Testis (tissue), 3 donors: ENCODE data around the gene DDX55. TPM values are rescaled to one million over a fixed set of nuclear protein-coding genes. Genes with fewer than 3 reads are reported as not detected.
"Not testable (repeated sequence)": the region's sequence is repeated elsewhere in the genome, so short reads cannot be mapped to it uniquely, and the experiment has no call there.

Experiments
- DNase-seq: peaks from one replicate; pipeline ENCODE4 v3.0.0-alpha.2; 2019
- H3K27ac ChIP-seq, 2 donors: fragments of 200-600 bp; sonication (generic); one replicate each; pipeline ENCODE4 v1.5.1; 2019
- H3K27me3 ChIP-seq: fragments of 200-600 bp; sonication (generic); one replicate; pipeline ENCODE4 v1.5.1; 2019
- H3K36me3 ChIP-seq: fragments of 200-600 bp; sonication (generic); one replicate; pipeline ENCODE4 v1.5.1; 2017; ENCODE audit warnings: low read depth; ENCODE audit errors: missing control alignments
- H3K4me1 ChIP-seq: fragments of 200-600 bp; sonication (generic); one replicate; pipeline ENCODE4 v1.5.1; 2019
- H3K4me3 ChIP-seq, 2 donors: fragments of 200-600 bp; sonication (generic); one replicate each; pipeline ENCODE4 v1.5.1; 2017 to 2019
- H3K9me3 ChIP-seq: fragments of 200-600 bp; sonication (generic); one replicate; pipeline ENCODE4 v1.5.1; 2017
- POLR2A ChIP-seq: fragments of 450-650 bp; IDR thresholded peaks from one replicate; pipeline ENCODE4 v1.6.1; 2017; ENCODE audit warnings: antibody characterized with exemption, mild to moderate bottlenecking, moderate library complexity
- WGBS, 2 donors: methylation state at CpG; one replicate each; pipeline ENCODE4 v1.1.5; 2018; 5-methylcytosine and 5-hydroxymethylcytosine counted together
- intact Hi-C: fragments of 100-400 bp; cut with DNase I; formaldehyde crosslinking; loops from one replicate; pipeline ENCODE4 v1.15.1; 2023; ENCODE audit warnings: low total_unique reads
- polyA plus RNA-seq: library from polyadenylated mRNA; stranded (reverse); fragments of 350-450 nt; fragmentation: Illumina TruSeq; extraction: RNeasy Lipid Tissue Mini Kit (QIAGEN cat#74804); gene quantifications from one replicate; pipeline ENCODE4 v1.2.3, GENCODE V29; 2014; ENCODE audit warnings: low read depth, low replicate concordance; ENCODE audit not compliant: insufficient read depth
- total RNA-seq, 2 donors: library from RNA; depleted of rRNA; stranded (reverse); fragments of >200 nt; gene quantifications; one replicate each; pipeline ENCODE4 v1.2.3, GENCODE V29; 2016
- TF ChIP-seq, protein P1 (sequence below), 3 experiments: fragments of 450-650 bp in 2 of 3; fragments of 200-600 bp in 1 of 3; sonication (generic) in 1 of 3; IDR thresholded peaks; one replicate each; pipeline ENCODE4 v1.5.1; 2016 to 2019; ENCODE audit warnings: antibody characterized with exemption in 3 of 3, mild to moderate bottlenecking in 2 of 3, moderate library complexity in 1 of 3

The DDX55 gene
- total and polyA plus RNA-seq, 3 donors from 2014 or later, result 13.4 to 32.6 (median 22.2) TPM

- no peak overlapping the region for H3K4me3 ChIP-seq
- intact Hi-C loops, result no loop called here
- no peaks in the 10 kb centered on the region for H3K4me1 ChIP-seq
- H3K9me3 ChIP-seq, result no peaks in the 10 kb centered on the region
- H3K27ac ChIP-seq, result no peak overlapping the region
- DNase-seq, result no peak
- no peaks in the 10 kb centered on the region for H3K36me3 ChIP-seq
- 46 to 93% methylated on average over 2 of the region's 2 CpGs for WGBS, 2 donors
- no peaks in the 10 kb centered on the region for H3K27me3 ChIP-seq
- TF ChIP-seq, protein P1, sequence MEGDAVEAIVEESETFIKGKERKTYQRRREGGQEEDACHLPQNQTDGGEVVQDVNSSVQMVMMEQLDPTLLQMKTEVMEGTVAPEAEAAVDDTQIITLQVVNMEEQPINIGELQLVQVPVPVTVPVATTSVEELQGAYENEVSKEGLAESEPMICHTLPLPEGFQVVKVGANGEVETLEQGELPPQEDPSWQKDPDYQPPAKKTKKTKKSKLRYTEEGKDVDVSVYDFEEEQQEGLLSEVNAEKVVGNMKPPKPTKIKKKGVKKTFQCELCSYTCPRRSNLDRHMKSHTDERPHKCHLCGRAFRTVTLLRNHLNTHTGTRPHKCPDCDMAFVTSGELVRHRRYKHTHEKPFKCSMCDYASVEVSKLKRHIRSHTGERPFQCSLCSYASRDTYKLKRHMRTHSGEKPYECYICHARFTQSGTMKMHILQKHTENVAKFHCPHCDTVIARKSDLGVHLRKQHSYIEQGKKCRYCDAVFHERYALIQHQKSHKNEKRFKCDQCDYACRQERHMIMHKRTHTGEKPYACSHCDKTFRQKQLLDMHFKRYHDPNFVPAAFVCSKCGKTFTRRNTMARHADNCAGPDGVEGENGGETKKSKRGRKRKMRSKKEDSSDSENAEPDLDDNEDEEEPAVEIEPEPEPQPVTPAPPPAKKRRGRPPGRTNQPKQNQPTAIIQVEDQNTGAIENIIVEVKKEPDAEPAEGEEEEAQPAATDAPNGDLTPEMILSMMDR (IDR thresholded peaks at IDR 0.05), result no peak
- TF ChIP-seq POLR2A, result no peak
Observed at GRCh38 chr12:123572391-123572790, 29.5 kb upstream of the DDX55 start.

DNA sequence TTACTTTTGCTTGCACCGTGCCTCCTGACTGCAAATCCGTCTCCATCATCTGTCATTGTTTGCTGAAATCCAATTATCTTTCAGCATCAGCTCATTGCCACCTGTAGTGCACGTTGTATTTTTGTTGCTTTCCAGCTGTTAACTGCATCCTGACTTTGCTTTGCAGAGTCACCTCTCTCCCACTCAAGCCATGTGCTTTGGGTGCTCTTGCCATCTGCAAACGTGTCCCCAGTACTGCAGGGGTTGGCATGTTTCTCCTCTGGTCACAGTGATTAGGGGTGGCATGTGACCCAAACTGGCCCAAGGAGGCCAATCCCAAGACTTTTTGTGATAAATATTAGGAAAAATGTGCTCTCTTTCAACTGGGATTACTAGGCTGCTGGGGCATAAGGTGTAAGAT lies 28.0 kb upstream of the DDX55 start:
- no peak for TF ChIP-seq POLR2A
- TF ChIP-seq, protein P1 (IDR thresholded peaks at IDR 0.05), result no peak
- H3K36me3 ChIP-seq, result no peaks in the 10 kb centered on the region
- WGBS, 2 donors, result 57 to 59% methylated on average over 4 of the region's 4 CpGs
- no peaks in the 10 kb centered on the region for H3K9me3 ChIP-seq
- no peak for DNase-seq
- H3K4me3 ChIP-seq, result no peak overlapping the region
- no peak overlapping the region for H3K27ac ChIP-seq
- intact Hi-C loops, result no loop called here
- H3K27me3 ChIP-seq, result no peaks in the 10 kb centered on the region
- H3K4me1 ChIP-seq, result no peaks in the 10 kb centered on the region

DNA sequence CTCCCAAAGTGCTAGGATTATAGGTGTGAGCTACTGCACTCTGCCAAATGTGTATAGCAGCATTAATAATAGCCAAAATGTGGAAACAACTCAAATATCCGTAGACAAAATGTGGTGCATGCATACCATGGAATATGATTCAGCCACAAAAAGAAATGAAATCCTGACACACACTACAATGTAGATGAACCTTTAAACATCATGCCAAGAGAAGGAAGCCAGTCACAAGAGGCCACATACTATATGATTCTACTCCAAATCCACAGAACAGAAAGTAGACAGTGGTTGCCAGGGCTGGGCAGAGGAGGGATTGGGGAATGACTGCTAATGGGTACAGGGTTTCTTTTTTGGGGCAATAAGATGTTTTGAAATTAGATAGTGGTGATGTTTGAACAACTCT lies 25.3 kb upstream of the DDX55 start:
- TF ChIP-seq POLR2A, result no peak
- TF ChIP-seq, protein P1 (IDR thresholded peaks at IDR 0.05), result no peak
- 86 to 96% methylated on average over 1 of the region's 1 CpG for WGBS, 2 donors
- intact Hi-C loops, result no loop called here
- DNase-seq, result no peak
- no peaks in the 10 kb centered on the region for H3K27me3 ChIP-seq
- H3K36me3 ChIP-seq, result no peaks in the 10 kb centered on the region
- H3K27ac ChIP-seq, result no peak overlapping the region
- H3K9me3 ChIP-seq, result no peaks in the 10 kb centered on the region
- H3K4me3 ChIP-seq, result no peak overlapping the region
- H3K4me1 ChIP-seq, result no peaks in the 10 kb centered on the region

DNA sequence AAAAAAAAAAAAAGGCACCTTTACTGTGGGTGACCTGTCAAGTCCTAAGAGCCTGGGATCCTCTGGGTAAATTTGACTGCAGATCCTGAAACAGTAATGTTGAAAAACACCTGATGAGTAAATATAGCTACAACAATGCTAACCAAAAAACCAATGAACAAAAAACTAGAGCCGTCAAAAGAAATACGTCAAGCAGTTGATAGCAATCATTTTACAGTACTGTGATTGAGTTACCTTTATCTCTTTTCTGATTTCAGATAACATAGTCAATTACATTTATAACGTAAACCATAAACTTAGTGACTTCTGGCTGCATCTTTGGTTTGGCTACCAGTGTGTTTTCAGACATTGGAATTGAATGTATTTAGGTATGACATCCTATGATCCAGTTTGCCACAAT lies 23.7 kb upstream of the DDX55 start:
- Histone ChIP-seq H3K27me3 (no peaks in the 10 kb centered on the region), H3K4me1 (peaks cover 12% of the 10 kb centered on the region), H3K27ac (no peak overlapping the region), H3K4me3 (no peak overlapping the region), H3K9me3 (no peaks in the 10 kb centered on the region), H3K36me3 (no peaks in the 10 kb centered on the region)
- no peak for DNase-seq
- WGBS, 2 donors, result 88 to 94% methylated on average over 3 of the region's 3 CpGs
- intact Hi-C loops, result no loop called here
- TF ChIP-seq, protein P1 (IDR thresholded peaks at IDR 0.05), result no peak
- TF ChIP-seq POLR2A, result no peak

- WGBS, 2 donors, result 84% methylated on average over 4 of the region's 4 CpGs
- intact Hi-C loops, result not testable (repeated sequence)
Observed at GRCh38 chr12:123578829-123579228, 23.1 kb upstream of the DDX55 start.

More at GRCh38 chr12:123578829-123579228, 23.1 kb upstream of the DDX55 start:
- not testable (repeated sequence) for DNase-seq, H3K9me3 ChIP-seq, H3K27ac ChIP-seq, H3K27me3 ChIP-seq, H3K36me3 ChIP-seq, H3K4me3 ChIP-seq
- peaks cover 12% of the 10 kb centered on the region for H3K4me1 ChIP-seq
